ENCODE results near the gene SLC27A4. TPM values are rescaled to one million over a fixed set of nuclear protein-coding genes. Genes with fewer than 3 reads are reported as not detected.

Gene SLC27A4
- total RNA-seq, 2 donors from 2014 or later: 8.2 to 8.3 TPM

Other genes starting within 250 kb of the SLC27A4 start
- gene PTGES2, start 212.8 kb upstream of the SLC27A4 start, total RNA-seq: 10 to 100 TPM; 46.4 to 58.2 TPM
- 1 to 10 TPM in 1 of 2 donors, not detected in 1; 9.3 TPM for gene LCN2, start 191.1 kb upstream of the SLC27A4 start, total RNA-seq
- gene BBLN, start 180.3 kb upstream of the SLC27A4 start, total RNA-seq: 10 to 100 TPM; 71.0 to 87.9 TPM
- gene CIZ1, start 149.0 kb upstream of the SLC27A4 start, total RNA-seq: 100 to 1,000 TPM; 128 to 134 TPM
- gene DNM1, start 137.1 kb upstream of the SLC27A4 start, total RNA-seq: 1 to 10 TPM; 1.3 to 2.2 TPM
- 10 to 100 TPM; 50.0 to 60.5 TPM for gene GOLGA2, start 64.5 kb upstream of the SLC27A4 start, total RNA-seq
- 10 to 100 TPM in 1 of 2 donors, 1 to 10 TPM in 1; 6.1 to 10.3 TPM for gene SWI5, start 64.3 kb upstream of the SLC27A4 start, total RNA-seq
- 1 to 10 TPM; 8.5 to 9.9 TPM for gene TRUB2, start 18.1 kb upstream of the SLC27A4 start, total RNA-seq
- gene COQ4, start 17.7 kb upstream of the SLC27A4 start, total RNA-seq: 10 to 100 TPM; 35.8 to 36.7 TPM
- gene URM1, start 30.8 kb downstream of the SLC27A4 start, total RNA-seq: 10 to 100 TPM; 29.5 to 43.3 TPM
- gene CERCAM, start 80.3 kb downstream of the SLC27A4 start, total RNA-seq: under 1 TPM; 0.25 to 0.42 TPM
- gene ODF2, start 115.5 kb downstream of the SLC27A4 start, total RNA-seq: 10 to 100 TPM; 26.2 to 29.1 TPM
- 10 to 100 TPM; 14.4 to 16.2 TPM for gene GLE1, start 164.2 kb downstream of the SLC27A4 start, total RNA-seq
- gene SPTAN1, start 212.1 kb downstream of the SLC27A4 start, total RNA-seq: 100 to 1,000 TPM; 734 to 740 TPM

Measured in T-helper 17 cell (primary cell).